ENCODE measurements around the gene SURF6. TPM values are rescaled to one million over a fixed set of nuclear protein-coding genes. Genes with fewer than 3 reads are reported as not detected.

Gene SURF6
- total and polyA plus RNA-seq, 2 of the 8 experiments (the other 6 are each of a cell fraction or from before 2014, with no cell fraction given): 6.1 to 23.7 TPM

DNA sequence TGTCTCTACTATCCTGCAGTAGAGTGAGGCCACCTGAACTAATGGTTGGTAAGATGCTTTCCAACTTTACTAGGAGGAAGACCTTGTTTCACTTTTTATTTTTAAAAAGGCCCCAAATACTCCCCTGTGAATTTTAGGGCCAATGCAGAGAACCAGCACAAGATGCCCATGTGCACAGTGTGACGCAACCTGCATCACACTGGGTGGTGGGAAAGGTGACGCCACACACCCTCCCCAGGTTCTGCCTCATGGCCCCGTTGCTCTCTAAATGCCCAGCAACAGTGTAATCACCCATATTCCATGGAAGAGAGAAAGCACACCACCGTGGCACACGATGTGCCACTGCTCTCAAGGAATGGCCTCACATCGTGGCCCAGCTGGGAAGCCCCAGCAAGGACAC is 33.4 kb upstream of the SURF6 start:
- no peak overlapping the region for H2AFZ ChIP-seq (ENCODE audit: low read length)
- no peak overlapping the region for H4K8ac ChIP-seq (ENCODE audit: extremely low read depth, insufficient read depth, low read length)
- no peak overlapping the region for H3K56ac ChIP-seq (replicated peaks; ENCODE audit: insufficient read length, low read depth, low read length)
- FAIRE-seq (no peak), DNase-seq (ENCODE audit: low read depth in 1 of 2, low spot score in 2 of 2) (no peak)
- H3K4me2 ChIP-seq (ENCODE audit: insufficient read depth in 1 of 2, low read depth in 2 of 2, low read length in 2 of 2): no peak overlapping the region
- H4K5ac ChIP-seq (ENCODE audit: insufficient read length, low read depth, low read length): no peak overlapping the region
- CTCF ChIA-PET (ENCODE audit: partially characterized antibody): interaction anchor here (0.7 to 10.1 kb wide), 4 partner anchors 12 to 225 kb away, joined by 3 to 90 read pairs (median 4); partner anchors contain the start of genes SURF1 and SURF2
- H2BK5ac ChIP-seq (ENCODE audit: low read depth, low read length): no peak overlapping the region
- H3K14ac ChIP-seq (ENCODE audit: insufficient read length): no peak overlapping the region
- TF ChIP-seq SRF (IDR thresholded peaks at IDR 0.05; ENCODE audit: low read depth, low read length) (no peak), TEAD4 (IDR thresholded peaks at IDR 0.05; ENCODE audit: low read depth, low read length) (no peak), JUND (IDR thresholded peaks at IDR 0.05; ENCODE audit: low read length) (no peak), EP300 (IDR thresholded peaks at IDR 0.05; ENCODE audit: borderline replicate concordance in 1 of 2, low read depth in 2 of 2, low read length in 2 of 2) (no peak), PHF8 (conservative IDR thresholded peaks at IDR 0.05; ENCODE audit: low read depth, low read length) (no peak), CHD1 (IDR thresholded peaks at IDR 0.05; ENCODE audit: low read depth, low read length) (no peak), KDM4A (IDR thresholded peaks at IDR 0.05; ENCODE audit: low read depth, low read length, severe bottlenecking) (no peak), BACH1 (IDR thresholded peaks at IDR 0.05; ENCODE audit: low read length) (no peak)
- TF ChIP-seq, protein P1, sequence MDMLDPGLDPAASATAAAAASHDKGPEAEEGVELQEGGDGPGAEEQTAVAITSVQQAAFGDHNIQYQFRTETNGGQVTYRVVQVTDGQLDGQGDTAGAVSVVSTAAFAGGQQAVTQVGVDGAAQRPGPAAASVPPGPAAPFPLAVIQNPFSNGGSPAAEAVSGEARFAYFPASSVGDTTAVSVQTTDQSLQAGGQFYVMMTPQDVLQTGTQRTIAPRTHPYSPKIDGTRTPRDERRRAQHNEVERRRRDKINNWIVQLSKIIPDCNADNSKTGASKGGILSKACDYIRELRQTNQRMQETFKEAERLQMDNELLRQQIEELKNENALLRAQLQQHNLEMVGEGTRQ (IDR thresholded peaks at IDR 0.05; ENCODE audit: low read length): no peak
- no peak overlapping the region for H3K27ac ChIP-seq (ENCODE audit: low read depth, low read length)
- H3K4ac ChIP-seq (replicated peaks; ENCODE audit: insufficient read length, low read depth, low read length): no peak overlapping the region
- no peak overlapping the region for H2BK20ac ChIP-seq (ENCODE audit: low read length)
- H2BK12ac ChIP-seq (ENCODE audit: low read depth, low read length): no peak overlapping the region
- no peak overlapping the region for H3K18ac ChIP-seq (ENCODE audit: extremely low read depth, low read length)
- H4K91ac ChIP-seq (replicated peaks; ENCODE audit: insufficient read length, low read length): no peak overlapping the region
- H3K9ac ChIP-seq (replicated peaks in 1 of 4; ENCODE audit: extremely low read depth in 1 of 4, low read depth in 3 of 4, low read length in 3 of 4): no peak overlapping the region
- peaks cover 7 to 32% (median 28%) of the 10 kb centered on the region in 4 experiments; a peak in 6 of 8 replicates for H3K36me3 ChIP-seq (ENCODE audit: control insufficient read depth in 2 of 4, insufficient read depth in 4 of 4, low read length in 3 of 4)
- whole genome bisulfite sequencing, 2 experiments (ENCODE audit: extremely low coverage in 1 of 2, insufficient coverage in 1 of 2, insufficient read length in 1 of 2, insufficient replicate concordance in 2 of 2, low coverage in 1 of 2, low lambda C conversion rate in 2 of 2, missing lambda C conversion rate in 1 of 2): 82% methylated on average over 6 of the region's 6 CpGs; no CpG with 5 or more reads in 1 of the 2 experiments
- H3K23ac ChIP-seq (ENCODE audit: insufficient read length): no peak overlapping the region
- H2BK120ac ChIP-seq (replicated peaks; ENCODE audit: low read depth, low read length): no peak overlapping the region
- H4K20me1 ChIP-seq (replicated peaks in 1 of 2; ENCODE audit: control insufficient read depth in 1 of 2, insufficient read depth in 2 of 2, low read length in 2 of 2): peaks cover 44 to 68% of the 10 kb centered on the region in 2 experiments
- no peaks in the 10 kb centered on the region for H3K27me3 ChIP-seq (replicated peaks in 1 of 4; ENCODE audit: control insufficient read depth in 3 of 4, extremely low read depth in 1 of 4, insufficient read depth in 3 of 4, low read length in 3 of 4)
- no peaks in the 10 kb centered on the region; a peak in 1 of 7 replicates for H3K4me1 ChIP-seq (replicated peaks in 1 of 4; ENCODE audit: control insufficient read depth in 3 of 4, insufficient read depth in 4 of 4, low read length in 3 of 4)
- H3K79me1 ChIP-seq (ENCODE audit: low read depth, low read length): peaks cover 38% of the 10 kb centered on the region
- no peak overlapping the region for H2AK5ac ChIP-seq (ENCODE audit: low read depth, low read length)
- peaks cover 18 to 80% of the 10 kb centered on the region in 2 experiments for H3K79me2 ChIP-seq (ENCODE audit: control insufficient read depth in 1 of 2, insufficient read depth in 2 of 2, low read length in 2 of 2)
- H3K23me2 ChIP-seq (ENCODE audit: low read depth, low read length): no peaks in the 10 kb centered on the region
- POLR2A ChIA-PET (ENCODE audit: partially characterized antibody): interaction anchor here (19.9 kb wide), 1 partner anchor 16 kb away, joined by 461 read pairs; the partner anchor contains the start of genes MED22, RPL7A, SURF1 and SURF2
- no peak overlapping the region for H2BK15ac ChIP-seq (ENCODE audit: low read length)
- H3K4me3 ChIP-seq (ENCODE audit: extremely low read depth in 1 of 4, insufficient read depth in 2 of 4, low read depth in 3 of 4, low read length in 4 of 4): no peak overlapping the region
- no peaks in the 10 kb centered on the region for H3K9me3 ChIP-seq (ENCODE audit: insufficient read depth in 2 of 2, low read depth in 1 of 2, low read length in 1 of 2)
